ENCODE measurements around the gene MTCL1. TPM values are rescaled to one million over a fixed set of nuclear protein-coding genes. Genes with fewer than 3 reads are reported as not detected.
A peak's percentile ranks its signal among the peaks of the same experiment; 100 is the strongest.

The MTCL1 gene
- 10 to 100 TPM; 16.9 to 43.9 (median 28.5) TPM for polyA plus RNA-seq (ENCODE audit: insufficient read length in 10 of 10)
- long read RNA-seq, donor 1, partial matches to known transcripts, result 0 of 5 reads
- long read RNA-seq, donor 1, other reads (novel, unspliced or antisense), result 0 of 5 reads
- long read RNA-seq, donor 2, transcript MTCL1-216 (1 exons, 2,856 nt), result major isoform, 6 of 6 reads
- long read RNA-seq, donor 2, partial matches to known transcripts, result 0 of 6 reads
- long read RNA-seq, donor 2, other reads (novel, unspliced or antisense), result 0 of 6 reads
- long read RNA-seq, donor 3, result 0 reads
- long read RNA-seq, donor 4, partial matches to known transcripts, result 0 of 2 reads
- long read RNA-seq, donor 4, other reads (novel, unspliced or antisense), result 0 of 2 reads
- long read RNA-seq, donor 5, partial matches to known transcripts, result 0 of 3 reads
- long read RNA-seq, donor 5, other reads (novel, unspliced or antisense), result 0 of 3 reads
- long read RNA-seq, donor 6, partial matches to known transcripts, result 0 of 1 reads
- long read RNA-seq, donor 6, other reads (novel, unspliced or antisense), result 0 of 1 reads
- long read RNA-seq, donor 7, partial matches to known transcripts, result 0 of 3 reads
- long read RNA-seq, donor 7, other reads (novel, unspliced or antisense), result 0 of 3 reads
- long read RNA-seq, donor 8, transcript MTCL1-216 (1 exons, 2,856 nt), result major isoform, 5 of 5 reads
- long read RNA-seq, donor 8, partial matches to known transcripts, result 0 of 5 reads
- long read RNA-seq, donor 8, other reads (novel, unspliced or antisense), result 0 of 5 reads
- long read RNA-seq, donor 9, result 0 reads

DNA sequence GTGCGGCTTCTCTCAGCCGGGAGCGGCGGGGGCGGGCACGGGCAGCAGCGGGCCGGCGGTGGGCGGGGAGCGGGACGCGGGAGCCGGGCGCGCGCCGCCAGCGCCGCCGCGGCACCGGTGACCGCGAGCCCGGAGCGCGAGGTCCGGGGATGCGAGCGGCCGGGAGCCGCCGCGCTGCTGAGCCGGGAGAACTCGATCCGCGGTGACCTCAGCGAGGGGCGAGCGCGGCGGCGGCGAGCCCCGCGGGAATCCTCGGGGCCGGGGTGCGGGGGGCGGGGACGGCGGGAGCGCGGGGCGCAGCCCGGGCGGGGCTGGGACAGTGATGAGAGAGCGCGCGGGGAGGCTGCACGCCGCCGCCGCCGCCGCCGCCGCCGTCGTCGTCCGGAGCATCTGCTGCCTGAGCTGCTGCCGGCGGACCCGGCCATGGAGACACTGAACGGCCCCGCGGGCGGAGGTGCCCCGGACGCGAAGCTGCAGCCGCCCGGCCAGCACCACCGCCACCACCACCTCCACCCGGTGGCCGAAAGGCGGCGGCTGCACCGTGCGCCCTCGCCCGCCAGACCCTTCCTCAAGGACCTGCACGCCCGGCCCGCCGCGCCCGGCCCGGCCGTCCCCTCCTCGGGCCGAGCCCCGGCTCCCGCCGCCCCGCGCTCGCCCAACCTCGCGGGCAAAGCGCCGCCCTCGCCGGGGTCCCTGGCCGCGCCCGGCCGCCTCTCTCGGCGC, at the start of gene MTCL1:
Gene MTCL1, plus strand, starts transcription at position 319 of the 723 bp plus-strand sequence. Its CDS starts 105 bp downstream, at position 424.
- peak in 2 of 3 donors; percentile 43 to 70 for DNase-seq

DNA sequence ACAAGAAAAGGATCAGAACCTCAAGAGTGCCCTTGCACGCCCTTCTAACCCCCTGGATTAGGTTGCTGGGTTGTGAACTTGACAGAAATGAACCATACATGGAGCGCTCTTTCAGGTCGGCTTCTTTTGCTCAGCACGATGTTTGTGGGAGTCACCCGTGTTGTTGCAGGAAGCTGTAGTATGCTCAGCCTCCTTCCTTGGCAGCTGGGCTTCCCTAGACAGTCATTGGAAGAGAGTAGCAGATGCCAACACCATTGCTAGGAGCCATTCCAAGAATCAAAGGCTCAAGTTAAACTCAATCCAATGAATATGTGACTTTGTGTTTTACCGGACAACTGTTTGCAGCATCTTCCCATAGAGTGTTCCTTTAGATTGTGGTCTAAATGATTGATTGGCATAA, 49.1 kb upstream of the MTCL1 start:
- DNase-seq, result peak in 1 of 3 donors; percentile 24

DNA sequence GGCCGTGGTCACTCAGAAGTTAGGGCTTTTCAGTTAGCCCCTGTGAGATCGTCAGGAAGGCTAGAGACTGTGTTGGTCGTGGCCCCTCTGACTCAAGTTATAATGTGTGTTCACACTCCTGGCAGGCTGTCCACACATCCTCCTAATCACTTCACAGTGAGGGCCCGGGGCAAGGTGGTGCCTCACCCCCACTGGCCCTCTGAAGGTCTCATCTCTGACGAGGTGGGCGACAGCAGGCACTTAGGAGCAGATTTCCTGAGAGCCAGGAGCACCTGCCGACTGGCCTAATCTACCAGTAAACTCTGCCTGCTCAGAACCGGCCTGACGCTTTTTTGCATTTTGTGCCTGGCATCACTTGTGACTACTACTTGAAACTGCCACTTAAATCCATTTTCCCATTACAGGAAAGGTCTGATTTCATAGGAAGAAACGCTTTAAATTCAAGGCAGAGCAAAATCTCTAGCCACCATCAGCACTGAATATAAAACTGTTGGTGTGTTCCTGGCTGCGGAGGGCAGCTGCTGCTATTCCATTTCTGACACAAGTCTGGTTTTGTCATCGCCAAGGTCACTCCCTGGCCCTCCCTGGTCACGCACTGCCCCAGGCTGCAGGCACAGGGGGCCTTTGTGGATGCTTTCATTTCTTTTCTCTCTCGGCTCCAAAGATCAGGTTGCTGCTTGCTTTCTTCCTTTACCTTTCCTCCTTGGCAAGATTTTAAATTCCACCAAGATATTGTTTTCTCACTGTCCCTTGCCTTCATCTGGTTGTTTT, 48.1 kb upstream of the MTCL1 start:
- DNase-seq, result no peak

DNA sequence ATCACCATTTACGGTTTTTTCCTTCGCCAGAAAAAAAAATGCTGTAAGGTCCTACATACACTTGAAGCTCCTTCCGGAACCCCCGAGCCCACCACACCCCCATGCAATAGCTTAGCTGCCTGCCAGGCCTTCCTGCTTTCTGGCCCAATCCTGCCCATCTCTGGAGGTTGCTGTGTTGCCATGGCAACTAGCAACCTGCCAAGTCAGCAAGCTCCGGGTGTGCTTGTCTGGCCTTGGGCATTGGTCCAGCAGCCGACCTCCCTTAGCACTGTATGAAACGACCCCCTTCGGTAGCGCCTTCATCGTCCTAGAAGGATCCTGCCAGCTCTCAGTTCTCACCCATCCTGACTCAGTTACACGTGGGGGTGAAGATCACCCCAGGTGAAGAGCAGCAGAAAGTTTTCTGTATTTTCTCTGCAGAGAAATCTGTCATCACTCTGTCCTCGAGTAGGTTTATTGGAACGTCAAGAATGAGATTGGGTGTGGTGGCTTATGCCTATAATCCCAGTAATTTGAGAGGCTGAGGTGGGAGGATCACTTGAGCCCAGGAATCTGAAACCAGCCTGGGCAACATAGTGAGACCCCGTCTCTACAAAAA, 47.4 kb upstream of the MTCL1 start:
- DNase-seq, result peak in 1 of 3 donors; percentile 21

DNA sequence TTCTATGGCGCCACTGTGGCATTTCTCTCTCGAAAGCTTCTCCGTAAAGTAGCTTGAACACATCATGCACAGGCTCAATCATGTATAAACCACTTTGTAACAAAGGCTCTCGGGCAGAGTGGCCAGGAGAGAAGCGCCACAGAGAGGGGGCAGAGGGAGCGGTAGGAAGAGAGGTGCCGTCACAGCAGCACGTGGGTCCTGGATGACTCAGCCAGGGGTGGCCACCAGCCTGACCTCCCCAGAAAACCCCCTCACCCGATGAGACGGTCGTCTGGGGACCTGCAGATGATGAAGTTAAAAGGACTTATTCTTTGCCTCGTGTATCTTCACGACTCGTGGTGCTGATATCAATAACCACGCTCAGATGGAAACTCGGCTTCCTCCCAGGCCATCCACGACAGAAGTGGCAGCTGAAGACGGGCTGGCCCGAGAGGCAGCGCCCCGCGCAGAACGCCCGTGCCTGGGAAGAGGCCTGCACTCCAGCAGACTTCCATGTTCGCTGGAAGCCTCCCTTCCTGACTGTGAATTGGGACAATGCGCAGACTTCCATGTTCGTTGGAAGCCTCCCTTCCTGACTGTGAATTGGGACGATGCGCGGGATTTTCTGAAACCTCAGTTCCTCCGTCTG, 46.4 kb upstream of the MTCL1 start:
- DNase-seq, result no peak

DNA sequence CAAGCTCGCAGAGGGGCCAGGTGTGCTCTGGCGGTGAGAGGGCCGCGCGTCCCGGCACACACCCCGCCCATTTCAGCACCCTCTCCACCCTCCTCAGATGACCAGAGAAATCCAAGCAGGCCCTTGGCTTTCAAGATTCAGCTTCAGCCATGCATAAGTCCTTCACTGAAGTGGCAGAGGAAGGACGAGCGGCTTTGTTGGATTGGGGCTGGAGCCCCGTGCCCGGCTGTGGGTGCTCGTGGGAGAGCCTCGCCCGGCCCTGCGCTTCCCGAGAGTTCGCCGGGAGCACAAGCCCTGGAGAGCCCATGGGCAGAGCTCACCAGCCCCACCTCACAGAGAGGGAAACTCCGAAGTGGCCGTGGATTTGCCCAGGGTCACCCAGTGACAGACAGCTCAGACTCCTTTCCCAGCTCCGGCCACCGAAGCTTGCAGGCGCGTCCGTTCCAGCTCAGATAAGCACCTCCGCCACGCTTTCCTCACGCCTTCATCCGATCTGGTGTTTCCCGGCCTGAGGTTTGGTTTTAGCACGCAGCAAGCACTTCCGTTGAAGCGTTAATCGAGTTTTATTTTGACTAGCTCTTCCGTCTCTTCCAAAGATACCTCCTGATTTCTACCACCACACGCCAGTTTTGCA, 45.6 kb upstream of the MTCL1 start:
- DNase-seq, result no peak

DNA sequence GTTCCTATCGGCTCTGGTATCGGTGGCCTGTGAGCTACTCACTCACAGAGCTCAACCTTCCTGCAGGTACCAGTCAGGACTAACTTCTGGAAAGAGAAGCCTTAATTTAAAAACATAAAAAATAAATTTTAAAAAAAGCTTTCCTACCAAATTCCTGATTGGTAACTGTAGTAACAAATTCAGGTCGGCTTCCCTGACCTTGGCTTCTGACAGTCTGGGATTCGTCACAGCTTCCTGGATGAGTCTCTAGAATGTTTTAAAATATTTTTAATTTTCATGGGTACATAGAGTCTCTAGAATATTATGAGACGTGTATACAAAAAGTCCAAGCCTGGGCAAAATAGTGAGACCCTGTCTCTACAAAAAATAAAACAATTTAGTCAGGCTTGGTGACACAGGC, 45.0 kb upstream of the MTCL1 start:
- DNase-seq, result no peak

DNA sequence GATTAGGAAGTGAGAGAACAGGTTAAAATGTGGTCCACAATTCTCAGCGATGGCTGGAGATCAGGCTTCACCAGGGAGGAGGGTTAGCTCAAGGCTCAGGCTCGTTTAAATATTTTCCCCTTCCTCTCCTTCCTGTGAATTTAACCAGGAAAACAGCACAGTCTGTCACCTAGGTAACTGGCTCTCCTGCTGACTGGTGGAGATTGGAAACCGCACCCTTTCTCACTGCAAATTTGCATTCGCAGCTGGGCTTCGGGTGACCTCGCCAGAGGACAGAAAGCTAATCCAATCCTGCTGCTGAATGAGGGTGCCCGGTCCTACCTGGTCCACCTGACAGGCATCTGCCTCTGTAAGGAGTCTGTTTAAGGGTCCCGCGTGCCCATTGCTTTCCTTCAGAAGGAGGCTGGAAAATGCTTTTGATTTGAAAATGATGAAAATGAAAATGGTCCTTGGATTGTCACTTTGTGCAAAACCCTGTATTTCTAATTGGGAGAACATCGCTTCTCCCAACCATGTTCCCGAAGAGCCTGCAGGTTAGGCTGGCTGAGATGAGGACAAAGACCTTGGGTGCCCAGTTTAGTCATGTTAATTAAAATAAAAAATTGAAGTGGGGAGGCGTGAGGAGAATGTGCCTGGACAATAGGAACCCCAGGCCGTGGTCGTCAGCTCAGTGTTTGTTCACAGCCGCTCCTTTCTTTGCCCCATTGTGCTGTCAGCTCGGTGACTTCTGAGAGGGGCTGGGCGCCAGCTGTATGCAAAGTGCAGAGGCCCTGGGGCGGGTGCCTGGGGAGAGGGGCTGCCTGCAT, 43.4 kb upstream of the MTCL1 start:
- peak in 2 of 3 donors; percentile 28 to 46 for DNase-seq

DNA sequence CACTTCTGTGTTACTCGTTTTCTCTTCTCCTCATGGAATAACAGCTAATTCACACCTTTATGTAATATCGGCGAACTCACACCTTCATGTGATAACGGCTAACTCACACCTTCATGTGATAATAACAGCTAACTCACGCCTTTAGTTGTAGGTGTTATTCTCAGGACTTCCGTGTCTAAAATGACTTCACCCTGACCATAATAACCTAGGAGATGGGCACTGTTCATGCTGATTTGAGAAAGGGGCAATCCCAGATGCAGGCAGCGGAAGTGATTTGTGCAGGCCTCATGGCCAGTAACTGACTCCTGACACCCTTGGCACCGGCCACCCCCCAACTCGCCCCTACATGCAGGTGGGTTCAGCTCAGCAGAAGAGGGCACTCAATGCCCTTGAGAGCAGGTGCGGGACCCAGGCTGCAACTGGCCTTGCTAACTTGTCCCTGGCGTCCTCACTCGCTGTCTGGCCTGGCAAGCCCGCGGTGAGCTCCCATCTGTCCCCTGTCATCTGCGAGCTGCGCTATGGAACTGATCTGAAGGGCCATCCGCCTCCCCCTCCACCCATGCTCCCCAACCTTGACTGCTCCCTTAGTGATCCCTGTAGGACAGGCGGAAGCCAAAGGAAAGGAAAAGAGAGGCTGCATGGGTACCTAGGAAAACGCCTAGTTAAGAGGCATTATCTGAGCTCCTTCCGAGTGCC, 42.6 kb upstream of the MTCL1 start:
- DNase-seq, result no peak

DNA sequence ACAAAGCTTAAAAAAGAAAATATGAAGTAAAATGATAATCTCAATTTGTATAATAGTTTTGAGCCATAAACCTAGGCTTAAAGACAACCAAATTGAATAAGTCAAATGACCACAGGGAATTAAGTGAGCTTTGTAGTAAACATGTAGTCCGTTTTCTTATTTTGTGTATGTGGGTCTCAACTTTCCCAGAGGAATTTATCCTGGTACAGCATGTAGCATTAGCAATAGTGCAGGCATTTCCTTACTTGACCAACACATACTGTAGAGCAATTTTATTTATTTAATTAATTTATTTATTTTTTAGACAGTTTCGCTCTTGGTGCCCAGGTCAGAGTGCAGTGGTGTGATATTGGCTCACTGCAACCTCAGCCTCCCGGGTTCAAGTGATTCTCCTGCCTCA, 37.5 kb upstream of the MTCL1 start:
- no peak for DNase-seq

DNA sequence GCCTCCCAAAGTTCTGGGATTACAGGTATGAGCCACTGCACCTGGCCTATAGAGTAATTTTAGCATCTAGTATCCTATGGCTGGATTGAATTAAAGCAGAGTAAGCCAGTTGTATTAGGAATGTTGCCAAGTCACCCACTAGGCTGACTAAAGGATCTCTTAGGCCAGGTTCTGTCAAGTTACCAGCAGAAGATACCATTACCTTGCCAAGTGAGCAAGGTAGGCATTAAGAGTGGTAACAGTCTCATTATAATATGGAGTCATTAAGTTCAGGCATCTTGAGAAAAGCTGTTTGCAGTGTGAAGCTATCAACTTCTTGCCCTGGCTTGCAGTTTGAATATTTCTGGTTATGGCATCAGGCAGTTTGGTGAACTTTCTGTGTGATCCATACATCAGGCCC, 37.0 kb upstream of the MTCL1 start:
- DNase-seq, result no peak

DNA sequence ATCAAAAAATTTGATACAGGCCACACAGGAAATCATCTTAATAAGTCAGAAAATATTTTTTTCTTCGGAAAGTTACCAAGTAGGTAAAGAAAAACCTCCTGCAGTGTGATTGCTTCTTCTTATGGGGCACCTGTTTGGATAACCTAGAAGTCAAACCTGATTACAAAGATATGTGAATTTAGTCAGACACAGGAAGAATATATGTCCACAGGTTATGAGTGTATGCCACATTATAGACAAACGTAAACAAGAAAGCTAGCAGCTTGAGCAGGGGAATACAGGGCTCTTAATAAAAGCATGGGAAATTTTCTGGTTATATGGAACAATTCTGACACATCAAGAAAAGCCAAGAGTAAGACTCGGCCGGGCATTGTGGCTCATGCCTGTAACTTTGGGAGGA, 35.8 kb upstream of the MTCL1 start:
- DNase-seq, result no peak

DNA sequence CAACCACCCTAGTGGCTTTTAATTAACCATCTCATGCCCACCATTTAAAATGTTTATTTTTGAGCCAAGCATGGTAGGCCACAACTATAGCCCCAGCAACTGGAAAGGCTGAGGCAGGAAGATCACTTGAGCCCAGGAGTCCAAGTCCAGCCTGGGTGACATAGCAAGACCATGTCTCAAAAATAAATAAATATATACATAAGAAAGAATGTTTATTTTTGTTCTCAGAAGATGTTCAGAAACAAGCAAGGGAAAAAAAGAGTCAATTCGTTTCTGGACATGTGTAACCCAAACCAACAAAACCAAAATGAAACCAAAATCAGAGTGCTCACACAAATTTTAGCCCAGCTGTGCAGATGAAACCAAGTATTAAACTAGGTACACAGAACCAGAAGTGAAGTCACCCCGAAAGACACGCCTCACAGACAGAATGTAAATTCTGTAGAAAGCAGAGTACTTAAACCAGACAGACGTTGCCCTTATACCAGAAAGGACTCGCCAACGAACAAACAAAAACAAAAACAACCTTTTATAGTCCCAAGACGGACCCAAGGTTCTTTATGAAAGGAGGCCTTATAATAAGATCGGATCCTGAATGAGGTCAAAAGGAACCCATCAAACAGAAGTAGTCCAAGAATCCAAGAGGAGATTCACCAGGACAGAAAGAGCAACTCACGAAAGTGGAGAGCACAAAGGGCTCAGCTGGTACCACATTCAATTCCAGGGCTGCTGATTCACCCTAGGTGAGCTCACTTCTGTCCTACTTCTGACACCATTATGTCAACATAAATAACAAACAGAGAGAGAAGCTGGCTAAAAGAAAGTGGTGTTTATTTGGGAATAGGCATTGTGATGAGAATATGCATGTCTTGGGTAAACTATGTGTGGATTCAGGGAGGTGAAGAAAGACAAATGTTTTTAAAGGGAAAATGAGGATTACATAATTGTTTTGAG, 31.8 kb upstream of the MTCL1 start:
- DNase-seq, result no peak

DNA sequence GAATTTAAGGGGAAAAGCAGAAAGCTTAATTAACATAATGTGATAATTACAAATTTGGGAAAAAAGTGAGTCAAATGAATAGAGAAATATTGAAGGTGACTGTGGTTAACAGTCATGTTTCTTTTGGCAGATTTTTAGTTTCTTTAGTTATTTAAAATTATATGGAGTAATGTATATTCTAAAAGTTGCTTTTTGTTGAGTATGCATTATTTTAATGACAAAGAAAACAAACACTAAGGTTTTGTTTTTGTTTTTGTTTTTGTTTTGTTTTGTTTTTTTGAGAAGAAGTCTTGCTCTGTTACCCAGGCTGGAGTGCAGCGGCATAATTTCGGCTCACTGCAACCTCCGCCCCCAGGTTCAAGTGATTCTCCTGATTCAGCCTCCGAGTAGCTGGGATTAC, 30.3 kb upstream of the MTCL1 start:
- DNase-seq, result no peak

DNA sequence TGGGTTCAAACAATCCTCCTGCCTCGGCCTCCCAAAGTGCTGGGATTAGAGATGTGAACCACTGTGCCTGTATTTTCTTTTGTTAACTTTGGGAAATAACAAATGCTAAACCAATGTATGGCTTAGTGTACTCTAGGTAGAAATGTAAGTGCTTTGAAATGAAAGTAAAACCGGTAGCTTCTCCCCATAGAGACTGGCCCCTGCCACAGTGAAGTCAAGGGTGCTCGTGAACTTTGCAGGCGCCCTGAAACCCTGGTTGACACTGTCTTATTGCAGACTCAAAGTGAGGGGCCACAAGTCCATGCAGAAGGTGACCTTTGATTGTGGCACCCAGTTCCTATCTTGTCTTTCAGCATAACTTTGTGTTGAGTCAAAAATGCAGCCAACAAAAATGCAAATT, 24.2 kb upstream of the MTCL1 start:
- no peak for DNase-seq

DNA sequence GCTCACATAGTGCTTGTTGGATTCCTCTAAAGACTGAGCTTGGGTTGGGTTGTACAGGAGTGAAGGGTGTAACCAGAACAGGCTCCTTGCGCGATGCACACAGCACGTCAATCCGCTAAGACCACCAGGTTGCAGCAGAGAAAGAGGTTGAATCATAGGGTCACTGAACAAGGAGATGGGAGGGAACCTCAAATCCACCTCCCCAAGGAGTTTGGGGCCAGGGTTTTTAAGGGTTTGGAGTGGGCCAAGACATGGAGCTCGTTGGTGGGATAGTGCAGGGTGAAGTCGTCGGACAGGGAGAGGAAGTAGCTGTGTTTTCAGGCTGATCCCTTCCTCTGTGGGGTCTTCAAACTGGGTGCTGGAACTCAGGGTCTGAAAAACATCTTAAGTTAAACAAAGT, 20.8 kb upstream of the MTCL1 start:
- no peak for DNase-seq

DNA sequence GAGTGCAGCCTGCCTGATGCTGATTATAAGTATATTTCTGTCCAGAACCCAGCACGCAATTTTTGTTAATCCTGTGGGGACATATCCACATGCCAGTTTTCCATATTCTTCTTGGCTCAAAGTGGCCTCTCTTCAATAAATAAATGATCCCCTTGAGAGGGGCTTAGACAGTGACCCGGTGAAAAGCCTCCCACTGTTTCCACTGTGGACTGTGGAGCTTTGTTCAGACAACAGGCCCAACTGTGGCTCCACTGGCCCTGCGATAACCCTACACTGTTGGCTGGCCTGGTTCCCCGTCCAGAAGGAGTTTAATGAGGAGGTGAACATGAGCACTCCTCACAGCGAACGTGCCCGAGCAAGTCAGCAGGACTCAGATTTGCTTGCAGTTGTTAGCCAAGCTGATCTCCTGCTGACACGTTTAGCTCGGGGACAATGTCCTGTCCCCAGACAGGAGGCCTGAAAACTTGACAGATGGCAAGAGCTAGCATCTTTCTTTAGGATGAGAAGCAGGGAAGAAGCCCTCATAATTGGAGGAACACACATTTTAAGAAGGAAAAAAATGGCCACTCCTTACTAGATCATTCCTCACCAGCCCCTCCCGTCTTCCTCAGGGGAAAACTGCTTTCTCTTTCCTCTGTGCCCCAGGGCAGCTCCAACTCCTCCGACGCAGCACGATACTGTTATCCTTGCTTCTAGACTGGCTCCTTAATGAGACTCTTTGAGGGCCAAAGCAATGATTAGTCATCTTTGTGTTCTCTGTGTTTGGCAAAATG, 20.0 kb upstream of the MTCL1 start:
- DNase-seq, result peak in 1 of 3 donors; percentile 41

Measured in muscle of back (tissue), 13 donors.